ENCODE measurements around the gene MEOX1. TPM values are rescaled to one million over a fixed set of nuclear protein-coding genes. Genes with fewer than 3 reads are reported as not detected.
"Not testable (repeated sequence)": the region's sequence is repeated elsewhere in the genome, so short reads cannot be mapped to it uniquely, and the experiment has no call there.

MEOX1 gene
- total RNA-seq, 1 experiment from 2014 or later, result not detected

DNA sequence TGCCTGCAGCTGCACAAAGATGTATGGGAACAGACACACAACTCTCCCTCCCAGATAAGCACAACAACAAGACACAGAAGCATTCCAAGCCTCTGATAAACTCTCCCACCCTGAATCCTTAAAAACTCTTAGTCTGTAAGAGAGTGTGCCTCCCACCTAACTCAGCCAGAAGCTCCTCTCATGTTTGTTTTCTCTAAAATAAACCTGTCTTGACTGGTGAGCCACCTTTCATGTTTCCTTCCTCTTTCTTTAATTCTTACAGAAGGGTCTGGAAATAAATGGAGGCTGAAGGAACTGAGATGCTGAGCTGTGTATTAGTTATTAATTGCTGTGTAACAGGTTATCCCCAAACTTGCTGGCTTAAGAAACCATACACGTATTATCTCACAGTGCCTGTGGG lies 57.2 kb downstream of the MEOX1 start:
- H2AFZ ChIP-seq (ENCODE audit: low read length), result no peak overlapping the region
- no peak for DNase-seq
- no peaks in the 10 kb centered on the region for H3K27me3 ChIP-seq (ENCODE audit: low read length)
- no peak overlapping the region for H3K4me2 ChIP-seq (ENCODE audit: low read depth, low read length, poor library complexity, severe bottlenecking)
- no peak overlapping the region for H3K27ac ChIP-seq (ENCODE audit: low read length)
- no peaks in the 10 kb centered on the region for H3K4me1 ChIP-seq (ENCODE audit: low read length)
- H4K20me1 ChIP-seq (ENCODE audit: insufficient read depth, low read depth, low read length), result no peaks in the 10 kb centered on the region
- no peak overlapping the region for H3K9ac ChIP-seq (ENCODE audit: low read length)
- no peaks in the 10 kb centered on the region for H3K79me2 ChIP-seq (ENCODE audit: low read length)
- H3K4me3 ChIP-seq (ENCODE audit: low read length), result no peak overlapping the region
- no peaks in the 10 kb centered on the region for H3K36me3 ChIP-seq (ENCODE audit: insufficient read depth, low read length)
- no peaks in the 10 kb centered on the region for H3K9me3 ChIP-seq (ENCODE audit: low read length)
- H3K9me2 ChIP-seq (replicated peaks; ENCODE audit: insufficient read depth, low read length), result no peaks in the 10 kb centered on the region

DNA sequence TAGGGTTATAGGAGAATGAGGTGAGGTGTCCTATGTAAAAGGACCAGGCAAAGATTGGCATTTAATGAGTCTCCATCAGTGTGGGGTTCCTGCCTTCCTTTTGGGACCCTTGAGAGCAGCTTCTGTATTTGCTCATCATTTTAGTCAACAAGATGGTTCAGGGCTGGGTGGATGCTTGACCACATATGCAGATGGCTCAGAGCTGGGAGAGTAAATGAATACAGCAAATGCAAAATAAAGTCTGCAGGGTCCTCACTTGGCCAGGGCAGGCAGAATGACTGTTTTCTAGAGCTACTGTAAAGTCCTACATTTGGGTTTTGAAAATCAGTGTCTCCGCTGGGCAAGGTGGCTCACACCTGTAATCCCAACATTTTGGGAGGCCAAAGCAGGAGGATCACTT lies 58.4 kb downstream of the MEOX1 start:
- Histone ChIP-seq H3K4me2 (ENCODE audit: low read depth, low read length, poor library complexity, severe bottlenecking) (no peak overlapping the region), H3K27ac (ENCODE audit: low read length) (no peak overlapping the region), H2AFZ (ENCODE audit: low read length) (no peak overlapping the region), H3K4me1 (ENCODE audit: low read length) (no peaks in the 10 kb centered on the region), H3K9me2 (replicated peaks; ENCODE audit: insufficient read depth, low read length) (no peaks in the 10 kb centered on the region), H3K27me3 (ENCODE audit: low read length) (no peaks in the 10 kb centered on the region), H4K20me1 (ENCODE audit: insufficient read depth, low read depth, low read length) (no peaks in the 10 kb centered on the region), H3K36me3 (ENCODE audit: insufficient read depth, low read length) (no peaks in the 10 kb centered on the region), H3K4me3 (ENCODE audit: low read length) (no peak overlapping the region), H3K9me3 (ENCODE audit: low read length) (no peaks in the 10 kb centered on the region), H3K9ac (ENCODE audit: low read length) (no peak overlapping the region), H3K79me2 (ENCODE audit: low read length) (no peaks in the 10 kb centered on the region)
- no peak for DNase-seq

DNA sequence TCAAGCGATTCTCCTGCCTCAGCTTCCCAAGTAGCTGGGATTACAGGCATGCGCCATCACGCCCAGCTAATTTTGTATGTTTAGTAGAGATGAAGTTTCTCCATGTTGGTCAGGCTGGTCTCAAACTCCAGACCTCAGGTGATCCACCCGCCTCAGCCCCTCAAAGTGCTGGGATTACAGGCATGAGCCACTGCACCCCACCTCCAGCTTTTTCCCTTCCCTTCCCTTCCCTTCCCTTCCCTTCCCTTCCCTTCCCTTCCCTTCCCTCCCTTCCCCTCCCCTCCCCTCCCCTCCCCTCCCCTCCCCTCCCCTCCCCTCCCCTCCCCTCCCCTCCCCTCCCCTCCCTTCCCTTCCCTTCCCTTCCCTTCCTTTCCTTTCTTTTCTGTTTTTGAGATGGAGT lies 59.2 kb downstream of the MEOX1 start:
- H3K36me3 ChIP-seq (ENCODE audit: insufficient read depth, low read length); H3K4me1 ChIP-seq (ENCODE audit: low read length); H3K4me3 ChIP-seq (ENCODE audit: low read length); DNase-seq; H3K9ac ChIP-seq (ENCODE audit: low read length); H3K27me3 ChIP-seq (ENCODE audit: low read length); H3K4me2 ChIP-seq (ENCODE audit: low read depth, low read length, poor library complexity, severe bottlenecking); H2AFZ ChIP-seq (ENCODE audit: low read length); H4K20me1 ChIP-seq (ENCODE audit: insufficient read depth, low read depth, low read length); H3K9me2 ChIP-seq (replicated peaks; ENCODE audit: insufficient read depth, low read length); H3K79me2 ChIP-seq (ENCODE audit: low read length); H3K9me3 ChIP-seq (ENCODE audit: low read length); H3K27ac ChIP-seq (ENCODE audit: low read length): not testable (repeated sequence)

DNA sequence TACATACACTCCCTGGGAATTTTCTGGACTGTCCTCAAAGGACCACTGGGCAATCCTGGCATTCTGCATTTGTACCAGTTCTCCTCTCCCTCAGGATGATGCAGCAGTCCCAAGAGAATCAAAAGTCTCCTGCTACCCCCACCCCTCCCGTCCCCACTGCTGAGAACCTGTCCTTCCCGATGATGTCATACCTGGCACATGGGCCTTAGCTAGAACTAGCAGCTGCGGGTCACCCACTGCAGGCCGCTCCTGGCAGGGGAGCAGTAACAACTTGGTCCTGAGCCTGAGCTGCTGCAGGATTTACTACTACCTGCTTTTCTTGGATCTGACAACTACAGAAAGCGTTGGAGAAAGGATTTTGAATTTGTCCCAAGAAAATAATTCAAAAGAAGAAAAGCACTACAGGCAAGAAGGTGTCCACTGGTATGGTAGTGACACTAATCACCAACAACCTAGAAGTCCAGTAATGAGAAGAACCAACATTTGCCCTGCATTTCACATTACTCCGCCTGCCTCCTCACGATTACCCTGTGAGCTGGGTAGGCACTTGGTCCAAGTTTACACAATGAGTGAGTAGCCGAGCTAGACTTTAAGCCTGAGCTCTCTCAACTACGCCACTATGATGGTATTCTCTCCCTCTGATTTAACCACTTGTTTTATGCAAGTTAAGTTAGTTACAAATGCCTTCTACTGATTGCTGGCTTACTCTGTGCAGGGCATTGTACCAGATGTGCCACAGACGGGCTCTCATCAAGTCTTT lies 60.3 kb downstream of the MEOX1 start:
- no peak for DNase-seq
- Histone ChIP-seq H3K79me2 (ENCODE audit: low read length) (no peaks in the 10 kb centered on the region), H3K9ac (ENCODE audit: low read length) (no peak overlapping the region), H3K27me3 (ENCODE audit: low read length) (no peaks in the 10 kb centered on the region), H3K4me2 (ENCODE audit: low read depth, low read length, poor library complexity, severe bottlenecking) (no peak overlapping the region), H3K27ac (ENCODE audit: low read length) (no peak overlapping the region), H2AFZ (ENCODE audit: low read length) (no peak overlapping the region), H3K9me2 (replicated peaks; ENCODE audit: insufficient read depth, low read length) (no peaks in the 10 kb centered on the region), H4K20me1 (ENCODE audit: insufficient read depth, low read depth, low read length) (no peaks in the 10 kb centered on the region), H3K4me1 (ENCODE audit: low read length) (no peaks in the 10 kb centered on the region), H3K4me3 (ENCODE audit: low read length) (no peak overlapping the region), H3K36me3 (ENCODE audit: insufficient read depth, low read length) (no peaks in the 10 kb centered on the region), H3K9me3 (ENCODE audit: low read length) (no peaks in the 10 kb centered on the region)

DNA sequence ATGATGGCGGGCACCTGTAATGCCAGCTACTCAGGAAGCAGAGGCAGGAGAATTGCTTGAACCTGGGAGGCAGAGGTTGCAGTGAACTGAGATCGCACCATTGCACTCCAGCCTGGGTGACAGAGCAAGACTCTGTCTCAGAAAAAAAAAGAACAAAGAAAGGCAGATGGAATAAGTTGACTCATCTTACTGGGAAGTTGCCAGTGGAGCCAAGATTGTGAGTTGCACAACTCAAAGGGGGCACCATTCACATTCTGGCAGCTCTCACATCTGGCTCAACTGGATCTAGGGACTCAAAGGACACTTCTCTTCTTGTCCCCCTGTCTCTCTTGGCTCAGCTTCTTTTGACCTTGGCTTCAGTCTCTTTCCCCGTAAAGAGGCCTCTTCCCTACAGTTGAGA lies 61.9 kb downstream of the MEOX1 start:
- H3K36me3 ChIP-seq (ENCODE audit: insufficient read depth, low read length), result no peaks in the 10 kb centered on the region
- H2AFZ ChIP-seq (ENCODE audit: low read length), result no peak overlapping the region
- H3K9me2 ChIP-seq (replicated peaks; ENCODE audit: insufficient read depth, low read length), result no peaks in the 10 kb centered on the region
- H3K27me3 ChIP-seq (ENCODE audit: low read length), result no peaks in the 10 kb centered on the region
- H3K79me2 ChIP-seq (ENCODE audit: low read length), result no peaks in the 10 kb centered on the region
- no peak overlapping the region for H3K27ac ChIP-seq (ENCODE audit: low read length)
- no peaks in the 10 kb centered on the region for H3K9me3 ChIP-seq (ENCODE audit: low read length)
- no peaks in the 10 kb centered on the region for H4K20me1 ChIP-seq (ENCODE audit: insufficient read depth, low read depth, low read length)
- no peaks in the 10 kb centered on the region for H3K4me1 ChIP-seq (ENCODE audit: low read length)
- H3K9ac ChIP-seq (ENCODE audit: low read length), result no peak overlapping the region
- H3K4me3 ChIP-seq (ENCODE audit: low read length), result no peak overlapping the region
- no peak overlapping the region for H3K4me2 ChIP-seq (ENCODE audit: low read depth, low read length, poor library complexity, severe bottlenecking)
- no peak for DNase-seq

DNA sequence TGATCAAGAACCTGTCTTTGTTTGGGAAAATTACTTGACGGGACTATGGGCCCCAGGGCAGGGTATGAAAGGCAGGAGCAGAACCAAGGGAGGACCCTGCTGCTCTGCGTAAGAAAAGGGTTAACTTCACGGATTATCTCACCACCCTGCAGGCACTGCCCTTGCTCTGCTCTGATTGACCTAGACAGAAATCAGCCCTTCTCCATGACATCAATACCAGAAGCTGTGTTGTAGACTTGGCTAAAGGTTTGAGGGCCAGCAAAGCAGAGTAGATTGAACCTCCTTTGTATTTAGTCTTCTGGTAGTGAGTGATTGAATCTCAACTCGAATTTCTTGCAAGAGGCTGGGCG lies 62.7 kb downstream of the MEOX1 start:
- no peaks in the 10 kb centered on the region for H3K79me2 ChIP-seq (ENCODE audit: low read length)
- H2AFZ ChIP-seq (ENCODE audit: low read length), result no peak overlapping the region
- no peak overlapping the region for H3K4me3 ChIP-seq (ENCODE audit: low read length)
- no peak overlapping the region for H3K9ac ChIP-seq (ENCODE audit: low read length)
- H3K27ac ChIP-seq (ENCODE audit: low read length), result no peak overlapping the region
- no peaks in the 10 kb centered on the region for H4K20me1 ChIP-seq (ENCODE audit: insufficient read depth, low read depth, low read length)
- no peaks in the 10 kb centered on the region for H3K9me3 ChIP-seq (ENCODE audit: low read length)
- H3K4me2 ChIP-seq (ENCODE audit: low read depth, low read length, poor library complexity, severe bottlenecking), result no peak overlapping the region
- H3K9me2 ChIP-seq (replicated peaks; ENCODE audit: insufficient read depth, low read length), result no peaks in the 10 kb centered on the region
- no peaks in the 10 kb centered on the region for H3K27me3 ChIP-seq (ENCODE audit: low read length)
- no peaks in the 10 kb centered on the region for H3K36me3 ChIP-seq (ENCODE audit: insufficient read depth, low read length)
- no peaks in the 10 kb centered on the region; the same call in 1 of the 2 replicates for H3K4me1 ChIP-seq (ENCODE audit: low read length)
- DNase-seq, result no peak

DNA sequence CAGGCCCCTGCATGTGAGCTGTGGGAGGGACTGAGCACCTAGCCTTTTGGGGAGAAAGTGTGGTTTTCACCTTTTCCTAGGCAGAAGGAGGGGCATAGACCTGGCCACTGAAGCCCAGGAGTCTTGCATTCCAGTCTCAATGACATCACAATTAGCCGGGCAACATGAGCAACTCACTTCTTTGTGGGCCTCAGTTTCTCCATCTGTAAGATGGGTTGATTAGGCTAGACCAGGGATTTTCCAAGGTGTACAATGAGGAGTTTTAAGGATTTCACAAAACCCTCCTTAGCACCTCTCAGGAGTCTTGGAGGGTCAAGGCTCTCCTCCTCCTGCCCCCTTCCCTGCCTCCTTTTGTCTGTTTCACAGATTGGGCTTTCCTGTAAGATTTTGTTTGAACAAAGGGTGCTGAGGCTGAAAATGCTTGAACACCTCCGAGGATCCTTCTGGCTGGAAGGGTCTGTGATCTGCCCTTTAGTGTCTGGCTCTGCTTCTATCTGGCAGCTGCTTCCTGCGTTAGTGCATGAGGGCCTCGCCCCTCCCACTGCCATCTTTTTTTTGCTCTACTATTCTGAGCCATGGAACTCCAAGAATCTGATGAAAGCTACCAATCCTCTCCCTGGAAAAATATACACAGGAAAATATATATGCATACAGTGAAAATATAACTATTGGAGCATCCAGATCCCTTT lies 63.2 kb downstream of the MEOX1 start:
- Histone ChIP-seq H2AFZ (ENCODE audit: low read length) (no peak overlapping the region), H3K9ac (ENCODE audit: low read length) (no peak overlapping the region), H4K20me1 (ENCODE audit: insufficient read depth, low read depth, low read length) (no peaks in the 10 kb centered on the region), H3K9me3 (ENCODE audit: low read length) (no peaks in the 10 kb centered on the region), H3K4me1 (ENCODE audit: low read length) (peaks cover 4% of the 10 kb centered on the region), H3K27ac (ENCODE audit: low read length) (no peak overlapping the region), H3K4me2 (ENCODE audit: low read depth, low read length, poor library complexity, severe bottlenecking) (no peak overlapping the region), H3K36me3 (ENCODE audit: insufficient read depth, low read length) (no peaks in the 10 kb centered on the region), H3K9me2 (replicated peaks; ENCODE audit: insufficient read depth, low read length) (no peaks in the 10 kb centered on the region), H3K4me3 (ENCODE audit: low read length) (no peak overlapping the region), H3K27me3 (ENCODE audit: low read length) (no peaks in the 10 kb centered on the region), H3K79me2 (ENCODE audit: low read length) (no peaks in the 10 kb centered on the region)
- DNase-seq, result no peak

DNA sequence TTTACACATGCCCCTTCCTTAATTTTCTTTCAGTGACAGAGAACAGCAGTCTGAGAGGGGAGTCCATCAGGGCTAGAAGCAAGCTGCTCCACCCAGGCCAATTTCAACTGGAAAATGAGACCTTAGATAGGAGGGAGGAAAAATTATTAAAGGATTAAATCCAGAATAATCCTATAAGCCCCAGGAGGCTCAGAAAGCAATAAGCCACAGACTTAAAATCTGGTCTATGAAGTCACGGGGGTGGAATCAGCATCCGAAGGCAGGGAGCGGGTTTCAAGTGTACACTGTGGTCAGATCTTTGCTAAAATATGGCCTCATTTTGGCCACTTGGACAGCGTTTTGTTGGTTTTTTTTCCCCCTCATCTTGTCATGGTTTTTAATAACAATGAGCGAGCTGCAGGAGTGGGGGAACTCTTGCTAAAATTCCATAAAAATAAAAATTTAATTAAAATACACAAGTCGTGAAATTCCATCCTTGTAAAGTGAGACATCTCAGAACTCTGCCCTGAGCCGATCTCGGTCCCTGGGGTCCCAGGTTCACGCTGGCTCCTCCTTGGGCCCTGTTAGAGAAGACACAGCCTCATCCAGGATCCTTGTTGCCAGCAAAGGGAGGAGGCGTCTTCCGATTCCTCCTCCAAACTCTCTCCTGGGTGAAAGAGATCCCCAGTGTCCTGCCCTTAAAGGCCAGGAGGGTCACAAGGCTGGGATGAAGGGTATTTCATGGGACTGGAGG lies 63.9 kb downstream of the MEOX1 start:
- peaks cover 5% of the 10 kb centered on the region for H3K4me1 ChIP-seq (ENCODE audit: low read length)
- no peak overlapping the region for H3K9ac ChIP-seq (ENCODE audit: low read length)
- H3K4me3 ChIP-seq (ENCODE audit: low read length), result no peak overlapping the region
- H3K36me3 ChIP-seq (ENCODE audit: insufficient read depth, low read length), result no peaks in the 10 kb centered on the region
- no peaks in the 10 kb centered on the region for H4K20me1 ChIP-seq (ENCODE audit: insufficient read depth, low read depth, low read length)
- H3K9me2 ChIP-seq (replicated peaks; ENCODE audit: insufficient read depth, low read length), result no peaks in the 10 kb centered on the region
- no peaks in the 10 kb centered on the region for H3K79me2 ChIP-seq (ENCODE audit: low read length)
- H3K4me2 ChIP-seq (ENCODE audit: low read depth, low read length, poor library complexity, severe bottlenecking), result no peak overlapping the region
- H3K27ac ChIP-seq (ENCODE audit: low read length), result no peak overlapping the region
- no peaks in the 10 kb centered on the region for H3K9me3 ChIP-seq (ENCODE audit: low read length)
- no peak overlapping the region for H2AFZ ChIP-seq (ENCODE audit: low read length)
- no peaks in the 10 kb centered on the region for H3K27me3 ChIP-seq (ENCODE audit: low read length)
- no peak for DNase-seq

Measured in Karpas-422 (cell line).